Stomach (tissue), 9 donors: ENCODE measurements around the gene KDELR3. TPM values are rescaled to one million over a fixed set of nuclear protein-coding genes. Genes with fewer than 3 reads are reported as not detected.

Source experiments
- DNase-seq, 2 donors: peaks; one replicate each; pipeline versions ENCODE4 v3.0.0 to v3.0.0-alpha.2; 2013 to 2019
- H3K27ac ChIP-seq, 5 donors: fragments of 200-600 bp in 4 of 5; sonication (generic) in 4 of 5; one replicate each; pipeline ENCODE4 v1.5.1; 2013 to 2019; ENCODE audit warnings: mild to moderate bottlenecking in 1 of 5, moderate library complexity in 1 of 5
- H3K27me3 ChIP-seq, 3 donors: fragments of 200-600 bp; sonication (generic); one replicate each; pipeline ENCODE4 v1.5.1; 2017 to 2019; ENCODE audit warnings: mixed run types in 1 of 3
- H3K36me3 ChIP-seq, 4 donors: fragments of 200-600 bp; sonication (generic); 1 replicate in 3 of 4; 2 replicates in 1 of 4; pipeline ENCODE4 v1.5.1; 2016 to 2019
- H3K4me1 ChIP-seq, 4 donors: fragments of 200-600 bp; sonication (generic); one replicate each; pipeline ENCODE4 v1.5.1; 2016 to 2019
- H3K4me3 ChIP-seq, 4 donors: fragments of 200-600 bp; sonication (generic) in 3 of 4; one replicate each; pipeline ENCODE4 v1.5.1; 2016 to 2019; ENCODE audit warnings: mild to moderate bottlenecking in 1 of 4
- H3K9me3 ChIP-seq, 4 donors: fragments of 200-600 bp; sonication (generic); one replicate each; pipeline ENCODE4 v1.5.1; 2016 to 2019
- CTCF ChIP-seq, 7 experiments: fragments of 450-650 bp in 4 of 7; fragments of 200-600 bp in 3 of 7; sonication (generic) in 3 of 7; IDR thresholded peaks; one replicate each; pipeline ENCODE4 v1.5.1; 2016 to 2019; ENCODE audit warnings: antibody characterized with exemption in 7 of 7, control low read depth in 2 of 7, mild to moderate bottlenecking in 1 of 7
- EP300 ChIP-seq: sonication (generic); formaldehyde crosslinking; IDR thresholded peaks from one replicate; pipeline ENCODE4 v1.6.1; 2017; ENCODE audit warnings: antibody characterized with exemption
- POLR2A ChIP-seq, 4 donors: fragments of 450-650 bp; IDR thresholded peaks; one replicate each; pipeline ENCODE4 v1.6.1; 2016; ENCODE audit warnings: antibody characterized with exemption in 4 of 4, control low read depth in 2 of 4, mild to moderate bottlenecking in 1 of 4, moderate library complexity in 1 of 4
- POLR2AphosphoS5 ChIP-seq, 3 donors: sonication (generic); formaldehyde crosslinking; IDR thresholded peaks; one replicate each; pipeline ENCODE4 v1.6.1; 2016; ENCODE audit warnings: antibody characterized with exemption in 3 of 3
- WGBS, 5 donors: extraction: QIAGEN DNeasy Blood & Tissue Kit in 3 of 5; methylation state at CpG; one replicate each; pipeline versions ENCODE4 v1.1.5 to v1.1.7; 2013 to 2018; 5-methylcytosine and 5-hydroxymethylcytosine counted together
- intact Hi-C: fragments of 100-400 bp; cut with DNase I; formaldehyde crosslinking; loops from one replicate; pipeline ENCODE4 v1.15.1; 2023; ENCODE audit warnings: low total_unique reads
- polyA plus RNA-seq, 3 donors: library from polyadenylated mRNA; stranded (reverse); fragments of 200-250 nt; gene quantifications; one replicate each; pipeline ENCODE4 v1.2.3, GENCODE V29; 2013
- total RNA-seq, 5 donors: library from RNA; depleted of rRNA; stranded (reverse); fragments of >200 nt; gene quantifications; one replicate each; pipeline versions ENCODE4 v1.1.0 to v1.2.3, GENCODE V29; 2014 to 2016
- donor health status: healthy with polysubstance abuse.
- donor health status: Bipolar disorder and iron deficiency.
- donor health status: healthy.

KDELR3 gene
- total and polyA plus RNA-seq, 8 donors: 3.6 to 30.7 (median 11.6) TPM; not detected in 1

DNA sequence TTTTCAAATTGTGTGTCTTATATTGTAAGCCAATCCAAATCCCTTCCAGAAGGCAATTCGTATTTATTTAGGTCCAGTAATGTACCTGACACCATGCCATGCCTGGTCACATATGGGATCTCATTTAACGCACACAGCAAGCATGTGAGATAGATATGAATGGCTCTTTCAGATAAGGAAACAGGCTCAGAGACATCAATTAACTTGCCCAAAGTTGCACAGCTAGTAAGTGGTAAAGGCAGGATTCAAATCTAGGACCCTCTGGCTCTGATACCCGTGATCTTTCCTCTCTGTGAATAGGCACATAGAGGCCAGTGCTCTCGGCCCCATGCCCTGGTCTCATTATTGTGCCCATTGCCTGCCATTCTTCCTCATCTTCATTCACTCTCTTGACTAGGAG is 47.2 kb upstream of the KDELR3 start:
- TF ChIP-seq POLR2A (IDR thresholded peaks at IDR 0.05) (no peak), EP300 (no peak), CTCF (IDR thresholded peaks at IDR 0.05) (no peak), POLR2AphosphoS5 (IDR thresholded peaks at IDR 0.05) (no peak)
- WGBS, 5 donors: 89 to 95% (median 92%) methylated on average over 4 of the region's 4 CpGs

GRCh38 chr22:38422611-38423511 is 45.0 kb upstream of the KDELR3 start:
- intact Hi-C loops: no loop called here
- Histone ChIP-seq H3K4me1 (no peaks in the 10 kb centered on the region), H3K4me3 (no peak overlapping the region), H3K9me3 (no peaks in the 10 kb centered on the region), H3K36me3 (no peaks in the 10 kb centered on the region), H3K27me3 (no peaks in the 10 kb centered on the region), H3K27ac (no peak overlapping the region)
- TF ChIP-seq POLR2AphosphoS5 (IDR thresholded peaks at IDR 0.05): no peak
- DNase-seq: peak in 1 of 2 donors; percentile 66
- 59 to 78% (median 66%) methylated on average over 21 of the region's 21 CpGs for WGBS, 5 donors

More for the DNA sequence above, 47.2 kb upstream of the KDELR3 start:
- Histone ChIP-seq H3K27ac (no peak overlapping the region), H3K4me3 (no peak overlapping the region), H3K9me3 (no peaks in the 10 kb centered on the region), H3K36me3 (no peaks in the 10 kb centered on the region), H3K27me3 (no peaks in the 10 kb centered on the region), H3K4me1 (no peaks in the 10 kb centered on the region)
- intact Hi-C loops: no loop called here
- no peak for DNase-seq

- H3K27ac ChIP-seq: no peak overlapping the region
Observed at GRCh38 chr22:38423512-38424503, 44.1 kb upstream of the KDELR3 start.

GRCh38 chr22:38424525-38425080 is 43.3 kb upstream of the KDELR3 start:
- no peaks in the 10 kb centered on the region for H3K4me1 ChIP-seq
- TF ChIP-seq POLR2A (IDR thresholded peaks at IDR 0.05) (no peak), CTCF (IDR thresholded peaks at IDR 0.05) (no peak), EP300 (no peak), POLR2AphosphoS5 (IDR thresholded peaks at IDR 0.05) (no peak)
- no peaks in the 10 kb centered on the region for H3K9me3 ChIP-seq
- no peak overlapping the region for H3K27ac ChIP-seq
- 72 to 83% (median 80%) methylated on average over 5 to 12 of the region's 12 CpGs for WGBS, 5 donors
- intact Hi-C loops: no loop called here
- no peak for DNase-seq
- H3K4me3 ChIP-seq: no peak overlapping the region
- no peaks in the 10 kb centered on the region for H3K36me3 ChIP-seq
- no peaks in the 10 kb centered on the region for H3K27me3 ChIP-seq

More at GRCh38 chr22:38423512-38424503, 44.1 kb upstream of the KDELR3 start:
- Histone ChIP-seq H3K4me1 (no peaks in the 10 kb centered on the region), H3K36me3 (no peaks in the 10 kb centered on the region), H3K4me3 (no peak overlapping the region), H3K27me3 (no peaks in the 10 kb centered on the region), H3K9me3 (no peaks in the 10 kb centered on the region)
- intact Hi-C loops: no loop called here
- TF ChIP-seq EP300 (no peak), POLR2AphosphoS5 (IDR thresholded peaks at IDR 0.05) (no peak), POLR2A (IDR thresholded peaks at IDR 0.05) (no peak), CTCF (IDR thresholded peaks at IDR 0.05) (no peak)
- WGBS, 5 donors: 80 to 89% (median 83%) methylated on average over 16 to 18 of the region's 18 CpGs
- no peak for DNase-seq
